GM18951 (cell line): ENCODE measurements around the gene GPSM3.
"Not testable (repeated sequence)": the region's sequence is repeated elsewhere in the genome, so short reads cannot be mapped to it uniquely, and the experiment has no call there.

Experiments used
- POLR2A ChIP-seq: IDR thresholded peaks from 4 replicates; pipeline ENCODE4 v1.6.1; 2011; ENCODE audit warnings: mild to moderate bottlenecking; ENCODE audit not compliant: insufficient read length, insufficient read depth; ENCODE audit errors: extremely low read depth
- in situ Hi-C: fragments of 300-500 bp; cut with MboI; formaldehyde crosslinking; loops from one replicate; pipeline ENCODE4 v1.12.0; 2022; ENCODE audit warnings: low sequenced_read_pairs, mixed read lengths, inconsistent platforms; ENCODE audit not compliant: unreplicated experiment

Gene GPSM3

DNA sequence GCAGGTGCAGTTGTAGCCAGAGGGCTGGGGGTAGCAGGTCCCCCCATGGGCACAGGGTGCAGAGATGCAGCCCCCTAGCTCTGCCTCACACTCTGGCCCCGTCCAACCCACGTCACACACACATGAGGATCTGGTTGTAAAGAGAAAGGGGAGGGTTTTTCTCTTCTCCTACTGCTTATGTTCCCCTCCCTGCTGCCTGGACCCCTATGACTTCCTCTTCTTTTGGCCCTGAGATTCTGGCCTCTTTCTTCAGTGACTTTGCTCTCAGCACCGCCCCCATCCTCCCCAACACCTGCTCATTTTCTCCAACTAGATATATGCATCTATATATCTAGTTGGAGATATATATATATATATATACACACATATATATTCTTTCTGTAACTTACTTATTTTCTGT lies 21.7 kb upstream of the GPSM3 start:
- TF ChIP-seq POLR2A = no peak
- in situ Hi-C loops = no loop called here

DNA sequence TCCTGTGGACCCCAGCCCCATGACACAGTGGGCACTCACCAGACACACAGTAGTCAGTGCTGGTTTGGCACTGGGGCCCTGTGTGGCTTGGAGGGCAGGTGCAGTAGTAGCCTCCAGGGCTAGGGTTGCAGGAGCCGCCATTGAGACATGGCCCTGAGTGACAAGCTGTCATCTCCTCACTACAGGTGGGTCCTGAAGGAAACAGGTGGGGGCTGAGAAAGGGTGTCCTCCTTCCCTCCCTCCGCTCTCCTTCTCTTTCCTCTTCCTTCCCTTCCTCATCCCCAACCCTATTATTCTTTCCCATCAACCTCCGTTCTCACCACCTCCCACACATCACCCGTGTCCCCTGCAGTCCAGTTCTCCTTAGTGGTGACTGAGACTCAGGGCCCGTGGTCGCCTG lies 21.2 kb upstream of the GPSM3 start:
- in situ Hi-C loops = no loop called here
- no peak for TF ChIP-seq POLR2A

DNA sequence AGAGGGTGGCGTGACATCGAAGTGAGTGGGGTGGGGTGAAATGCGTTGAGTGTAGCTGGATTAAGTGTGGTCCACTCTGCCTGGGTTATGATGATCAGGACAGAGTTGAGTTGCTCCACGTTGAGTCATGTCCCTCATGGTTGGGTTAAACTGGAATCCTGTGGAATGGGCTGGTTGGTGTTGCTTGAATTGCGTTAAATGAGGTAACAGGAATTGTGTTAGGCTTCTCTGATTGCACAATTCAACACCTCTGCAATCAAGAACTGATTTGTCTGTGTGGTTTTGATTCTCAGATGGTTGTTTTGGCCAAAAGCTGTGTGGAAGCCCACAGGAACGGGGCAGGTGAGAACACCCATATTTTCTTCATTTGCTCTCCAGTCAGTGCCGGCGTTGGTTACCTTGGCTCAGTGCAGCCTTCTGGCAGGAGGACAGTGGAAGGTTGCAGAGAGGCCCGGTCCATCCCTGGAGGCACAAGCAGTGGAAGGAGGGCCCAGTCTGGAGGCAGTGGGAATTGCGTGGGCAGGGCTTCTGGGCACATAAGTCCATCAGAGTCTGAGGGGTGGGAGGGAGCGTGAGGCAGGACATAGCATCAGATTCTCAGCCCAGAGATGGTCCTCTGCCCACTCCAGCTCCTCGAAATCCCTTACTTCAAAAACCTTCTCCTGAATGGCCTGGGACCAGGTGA lies 19.8 kb upstream of the GPSM3 start:
- in situ Hi-C loops = no loop called here
- TF ChIP-seq POLR2A = no peak

DNA sequence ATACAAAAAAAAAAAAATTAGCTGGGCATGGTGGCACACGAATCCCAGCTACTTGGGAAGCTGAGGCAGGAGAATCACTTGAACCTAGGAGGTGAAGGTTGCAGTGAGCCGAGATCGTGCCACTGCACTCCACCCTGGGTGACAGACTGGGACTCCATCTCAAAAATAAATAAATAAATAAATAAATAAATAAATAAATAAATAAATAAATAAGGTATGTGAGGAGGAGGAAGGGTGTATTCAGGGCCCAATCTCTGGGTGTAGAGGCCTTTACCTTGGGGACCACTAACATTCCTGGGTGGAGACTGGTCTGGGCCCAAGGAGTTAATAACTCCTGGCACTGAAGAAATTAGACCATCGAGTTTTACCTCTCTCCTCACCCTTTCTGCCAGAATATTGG lies 19.0 kb upstream of the GPSM3 start:
- in situ Hi-C loops = not testable (repeated sequence)

DNA sequence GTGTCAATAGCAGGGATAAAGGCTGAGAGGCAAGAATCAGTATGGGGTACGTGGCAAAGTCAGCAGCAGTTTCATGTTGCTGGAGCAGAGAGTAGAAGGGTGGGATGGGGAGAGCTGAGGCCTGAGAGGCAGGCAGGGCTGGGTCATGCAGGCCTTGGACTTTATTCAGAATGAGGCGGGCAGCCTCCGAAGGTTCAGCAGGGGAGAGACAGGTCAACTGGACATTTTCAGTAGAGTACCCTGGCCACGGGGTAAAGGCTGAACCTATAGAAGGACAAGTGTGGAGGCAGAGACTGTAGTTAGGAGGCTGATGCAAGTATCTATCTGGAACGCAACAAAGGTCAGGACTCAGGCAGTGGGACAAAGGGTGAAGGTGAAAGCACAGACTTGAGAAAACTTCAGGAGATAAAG lies 17.8 kb upstream of the GPSM3 start:
- in situ Hi-C loops = no loop called here
- TF ChIP-seq POLR2A = no peak

DNA sequence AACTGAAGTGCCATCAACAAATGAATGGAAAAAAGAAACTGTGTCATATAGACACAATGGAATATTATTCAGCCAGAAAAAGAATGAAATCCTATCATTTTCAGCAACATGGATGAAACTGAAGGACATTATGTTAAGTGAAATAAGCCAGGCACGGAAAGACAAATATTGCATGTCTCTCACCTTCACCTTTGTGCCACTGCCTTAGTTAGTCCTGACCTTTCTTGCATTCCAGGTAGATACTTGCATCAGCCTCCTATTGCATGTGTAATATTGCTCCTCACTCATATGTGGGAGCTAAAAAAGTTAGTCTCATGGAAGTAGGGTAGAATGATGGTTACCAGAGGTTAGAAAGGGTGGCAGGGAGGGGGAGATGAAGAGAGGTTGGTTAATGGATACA lies 16.6 kb upstream of the GPSM3 start:
- in situ Hi-C loops = no loop called here
- no peak for TF ChIP-seq POLR2A

DNA sequence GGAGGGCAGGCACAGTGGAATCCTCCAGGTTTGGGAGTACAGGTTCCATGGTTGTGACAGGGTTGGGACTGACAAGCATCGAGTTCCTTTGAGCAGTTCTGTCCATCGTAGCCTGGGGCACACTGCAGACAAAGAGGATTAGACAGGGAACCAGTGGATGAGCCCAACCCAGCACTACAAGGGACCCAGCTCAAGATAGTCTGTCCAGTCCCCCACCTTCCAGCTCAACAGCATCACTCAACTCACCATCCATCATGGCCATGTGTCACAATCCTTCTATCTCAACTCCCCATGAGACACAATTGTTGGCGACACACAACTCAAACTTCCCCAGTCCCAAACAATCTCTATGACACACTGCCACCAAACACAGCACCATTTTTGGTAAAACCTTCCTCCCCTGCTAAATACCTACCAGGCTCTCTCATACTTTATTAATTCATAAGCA lies 11.8 kb upstream of the GPSM3 start:
- in situ Hi-C loops = no loop called here
- TF ChIP-seq POLR2A = no peak

DNA sequence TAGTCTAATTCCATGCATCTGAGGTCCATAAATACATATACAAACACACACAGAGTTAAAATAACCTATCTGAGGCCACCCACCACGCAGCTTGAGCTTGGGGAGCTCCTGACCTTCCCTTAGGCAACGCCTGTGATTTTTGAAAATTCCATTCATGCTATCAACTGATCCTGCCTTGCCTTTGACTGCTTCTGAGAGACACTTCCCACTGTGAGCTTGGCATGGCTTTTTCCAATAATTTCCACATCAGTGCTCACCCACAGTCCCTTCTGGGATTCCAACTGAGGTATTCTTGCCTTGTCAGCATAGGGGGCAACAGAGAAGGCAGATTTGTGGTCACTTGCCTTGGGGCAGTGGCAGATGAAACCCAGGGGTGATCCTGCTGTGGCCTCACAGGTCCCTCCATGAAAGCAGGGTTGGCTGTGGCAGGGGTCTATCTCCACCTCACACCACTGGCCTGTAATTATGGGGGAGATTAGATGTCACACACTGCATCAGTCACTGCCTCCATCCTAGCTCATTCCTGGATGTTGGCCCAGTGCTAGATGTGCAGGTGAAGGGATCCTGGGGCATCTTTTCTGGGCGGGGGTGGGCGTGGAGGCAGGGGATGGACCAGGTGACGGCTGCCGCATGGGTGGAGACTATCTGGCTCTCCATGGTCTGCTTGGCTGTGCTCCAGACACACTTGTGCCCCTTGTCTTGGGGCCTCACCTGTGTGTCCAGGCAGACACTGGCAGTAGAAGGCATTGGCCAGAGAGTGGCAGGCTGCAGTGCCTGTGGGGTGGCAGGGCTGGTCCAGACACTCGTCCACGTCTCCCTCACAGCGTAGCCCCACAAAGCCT lies 11.2 kb upstream of the GPSM3 start:
- no peak for TF ChIP-seq POLR2A
- in situ Hi-C loops = no loop called here

DNA sequence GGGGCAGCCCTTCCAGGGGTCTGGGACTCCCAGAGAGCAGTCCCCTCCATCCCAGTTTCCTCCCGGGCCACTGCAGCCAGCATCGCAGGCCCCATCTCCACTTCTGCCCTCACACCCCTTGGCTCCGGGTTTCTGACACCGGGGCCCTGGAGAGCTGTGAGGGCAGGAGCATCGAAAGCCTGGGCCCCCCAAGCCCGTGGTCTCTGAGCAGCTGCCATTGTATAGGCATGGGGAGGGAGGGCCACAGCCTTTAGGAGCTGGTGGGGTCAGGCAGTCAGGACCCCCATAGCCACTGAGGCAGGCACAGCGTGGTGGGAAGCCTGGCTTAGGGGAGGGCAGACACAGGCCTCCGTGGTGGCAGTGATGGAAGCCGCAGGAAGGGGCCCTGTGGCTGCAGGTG lies 9.7 kb upstream of the GPSM3 start:
- TF ChIP-seq POLR2A = no peak
- in situ Hi-C loops = no loop called here

DNA sequence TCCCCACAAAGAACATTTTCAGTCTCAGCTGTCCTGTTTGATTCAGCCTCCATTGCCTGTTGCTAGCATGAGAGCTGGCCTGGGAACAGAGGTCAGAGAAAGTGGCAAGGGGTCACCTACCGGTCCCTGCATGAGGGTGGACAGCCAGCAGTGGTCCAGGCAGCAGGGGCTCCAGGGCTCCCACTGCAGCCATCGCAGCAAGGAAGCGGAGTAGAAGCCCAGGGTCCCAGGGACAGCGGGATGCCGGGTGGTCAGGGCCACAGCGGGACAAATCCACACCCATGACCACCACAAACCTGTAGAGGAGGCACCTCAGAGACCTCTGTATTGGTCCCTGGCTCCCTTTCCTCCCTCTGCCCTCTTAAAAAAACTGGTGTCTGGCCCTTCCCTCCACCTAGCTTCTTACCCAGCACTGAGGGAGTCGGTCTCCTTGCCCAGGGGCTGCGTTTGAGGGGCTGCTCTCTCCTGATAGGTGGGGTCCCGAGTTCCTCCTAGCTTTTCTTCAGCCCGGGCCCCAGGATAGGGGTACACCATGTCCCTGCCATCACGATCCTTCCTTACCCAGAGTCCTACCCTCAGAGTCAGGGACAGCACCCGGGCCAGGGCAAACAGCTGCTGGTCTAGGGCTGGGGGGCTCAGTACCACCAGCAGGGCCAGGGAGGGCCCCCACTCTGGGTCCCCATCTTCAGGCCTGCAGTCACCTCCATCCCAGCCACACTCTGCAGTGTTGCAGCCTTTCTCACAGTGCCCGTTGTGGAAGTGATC lies 8.4 kb upstream of the GPSM3 start:
- no peak for TF ChIP-seq POLR2A
- in situ Hi-C loops = no loop called here

DNA sequence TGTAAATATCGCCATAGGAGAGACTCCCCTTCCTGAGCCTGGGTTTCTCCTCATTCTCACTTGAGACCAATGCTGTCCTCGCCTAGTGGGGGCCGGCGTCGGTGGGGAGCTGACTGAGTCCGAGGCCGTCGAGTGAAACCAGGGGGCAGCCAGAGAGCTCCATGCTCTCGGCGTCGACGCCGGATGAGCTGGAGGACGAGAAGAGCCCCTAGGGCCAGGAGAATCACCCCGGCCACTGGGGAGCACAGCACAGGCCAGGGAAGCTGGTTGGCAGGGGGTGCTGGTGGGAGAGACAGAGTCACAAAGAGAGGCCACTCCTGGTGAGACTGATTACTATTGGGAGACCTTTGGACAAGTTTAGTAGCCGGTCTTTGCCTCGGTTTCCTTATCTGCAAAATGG lies 6.4 kb upstream of the GPSM3 start:
- TF ChIP-seq POLR2A = no peak
- in situ Hi-C loops = no loop called here

DNA sequence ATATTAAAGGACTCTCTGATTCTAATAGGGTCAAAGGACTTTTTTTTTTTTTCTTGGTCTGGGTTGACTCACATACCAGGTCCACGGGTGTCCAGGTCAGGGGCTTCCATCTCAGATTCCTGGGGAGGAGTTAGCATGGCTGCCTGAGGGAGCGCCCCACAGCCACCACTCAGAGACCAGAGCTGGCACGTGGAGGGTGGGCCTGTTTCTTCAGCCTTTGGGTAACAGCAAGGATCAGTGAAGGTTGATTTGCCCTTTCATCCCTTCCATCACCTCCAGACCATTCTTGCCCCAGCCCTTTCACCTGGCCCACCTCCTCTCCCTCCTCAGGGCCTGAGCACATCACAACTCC lies 5.9 kb upstream of the GPSM3 start:
- in situ Hi-C loops = no loop called here
- TF ChIP-seq POLR2A = no peak

DNA sequence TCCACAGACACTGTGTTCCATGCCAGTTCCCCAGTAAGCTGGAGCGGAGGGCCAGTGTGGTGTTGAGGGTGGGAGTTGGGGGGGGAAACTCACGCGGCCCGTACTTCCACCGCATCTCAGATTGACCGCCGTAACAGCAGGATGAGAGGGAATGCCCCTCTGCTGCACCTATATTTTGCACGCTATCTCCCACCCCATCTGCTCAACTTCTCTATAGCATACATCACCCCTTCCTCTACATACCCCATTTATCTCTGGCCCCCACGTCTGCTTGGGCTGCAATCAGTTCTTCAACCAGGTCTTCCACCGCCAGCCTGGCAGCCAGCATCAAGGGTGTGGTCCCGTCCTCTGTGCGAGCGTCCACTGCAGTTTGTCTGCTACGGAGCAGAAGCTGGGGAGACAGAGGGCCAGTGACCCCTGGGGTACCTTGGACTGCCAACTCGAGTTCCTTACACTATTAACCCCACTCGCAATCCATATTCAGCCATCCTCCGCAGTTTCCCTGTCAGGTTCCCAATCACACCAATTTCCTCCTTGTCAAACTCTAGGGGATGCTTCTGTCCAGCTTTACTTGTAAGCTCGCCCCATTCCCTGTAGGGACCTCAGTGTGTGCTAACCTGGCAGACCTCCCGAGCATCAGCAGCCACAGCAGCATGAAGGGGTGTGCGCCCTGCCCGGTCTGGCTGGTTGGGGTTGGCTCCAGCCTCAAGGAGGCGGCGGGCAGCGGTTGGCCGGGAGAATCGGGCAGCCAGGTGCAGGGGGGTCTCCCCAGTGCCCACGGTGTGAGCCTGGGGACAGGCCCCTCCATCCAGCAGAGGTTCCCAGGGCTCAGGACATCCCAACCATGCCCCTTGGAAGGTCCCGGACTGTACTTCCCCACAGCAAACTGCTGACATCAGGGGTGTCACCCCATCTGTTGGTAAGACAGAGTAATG lies 4.5 kb upstream of the GPSM3 start:
- TF ChIP-seq POLR2A = no peak
- in situ Hi-C loops = no loop called here
